ENCODE data around the gene UBQLN1.

UBQLN1 gene

GRCh38 chr9:83722726-83723495 is 15.2 kb upstream of the UBQLN1 start:
- no peak overlapping the region for H3K27ac ChIP-seq
- no peak for DNase-seq (ENCODE audit: low spot score)
- TF ChIP-seq, protein P1, sequence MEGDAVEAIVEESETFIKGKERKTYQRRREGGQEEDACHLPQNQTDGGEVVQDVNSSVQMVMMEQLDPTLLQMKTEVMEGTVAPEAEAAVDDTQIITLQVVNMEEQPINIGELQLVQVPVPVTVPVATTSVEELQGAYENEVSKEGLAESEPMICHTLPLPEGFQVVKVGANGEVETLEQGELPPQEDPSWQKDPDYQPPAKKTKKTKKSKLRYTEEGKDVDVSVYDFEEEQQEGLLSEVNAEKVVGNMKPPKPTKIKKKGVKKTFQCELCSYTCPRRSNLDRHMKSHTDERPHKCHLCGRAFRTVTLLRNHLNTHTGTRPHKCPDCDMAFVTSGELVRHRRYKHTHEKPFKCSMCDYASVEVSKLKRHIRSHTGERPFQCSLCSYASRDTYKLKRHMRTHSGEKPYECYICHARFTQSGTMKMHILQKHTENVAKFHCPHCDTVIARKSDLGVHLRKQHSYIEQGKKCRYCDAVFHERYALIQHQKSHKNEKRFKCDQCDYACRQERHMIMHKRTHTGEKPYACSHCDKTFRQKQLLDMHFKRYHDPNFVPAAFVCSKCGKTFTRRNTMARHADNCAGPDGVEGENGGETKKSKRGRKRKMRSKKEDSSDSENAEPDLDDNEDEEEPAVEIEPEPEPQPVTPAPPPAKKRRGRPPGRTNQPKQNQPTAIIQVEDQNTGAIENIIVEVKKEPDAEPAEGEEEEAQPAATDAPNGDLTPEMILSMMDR (IDR thresholded peaks at IDR 0.05), result no peak
- H3K4me3 ChIP-seq, result no peak overlapping the region

- TF ChIP-seq, protein P1 (IDR thresholded peaks at IDR 0.05), result no peak
- Histone ChIP-seq H3K4me3 (no peak overlapping the region), H3K27ac (no peak overlapping the region)
- no peak for DNase-seq (ENCODE audit: low spot score)
Measured at GRCh38 chr9:83721509-83721908, 13.8 kb upstream of the UBQLN1 start.

GRCh38 chr9:83715794-83716193 is 8.0 kb upstream of the UBQLN1 start:
- H3K27ac ChIP-seq, result no peak overlapping the region
- H3K4me3 ChIP-seq, result no peak overlapping the region
- DNase-seq (ENCODE audit: low spot score), result no peak
- TF ChIP-seq, protein P1 (IDR thresholded peaks at IDR 0.05), result no peak

DNA sequence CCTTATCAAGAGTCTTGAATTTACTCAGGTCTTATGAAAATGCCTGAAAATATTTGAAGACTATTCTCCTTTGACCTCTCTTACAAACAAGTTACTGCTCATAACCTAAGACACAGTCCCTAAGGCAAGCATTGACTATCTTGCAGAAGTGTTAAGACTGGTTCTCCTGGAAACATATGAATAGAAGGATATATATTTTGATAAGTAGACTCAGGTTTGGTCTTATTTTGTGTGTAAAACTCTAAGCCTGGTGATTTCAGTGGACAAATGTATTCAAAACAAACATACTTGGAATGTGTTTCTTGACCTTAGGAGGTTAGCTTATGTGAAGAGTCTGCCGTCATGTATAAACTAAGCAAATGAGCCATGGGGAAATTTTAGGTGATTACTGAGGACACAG is 7.5 kb upstream of the UBQLN1 start:
- TF ChIP-seq, protein P1 (IDR thresholded peaks at IDR 0.05), result no peak
- Histone ChIP-seq H3K27ac (no peak overlapping the region), H3K4me3 (no peak overlapping the region)
- no peak for DNase-seq (ENCODE audit: low spot score)

DNA sequence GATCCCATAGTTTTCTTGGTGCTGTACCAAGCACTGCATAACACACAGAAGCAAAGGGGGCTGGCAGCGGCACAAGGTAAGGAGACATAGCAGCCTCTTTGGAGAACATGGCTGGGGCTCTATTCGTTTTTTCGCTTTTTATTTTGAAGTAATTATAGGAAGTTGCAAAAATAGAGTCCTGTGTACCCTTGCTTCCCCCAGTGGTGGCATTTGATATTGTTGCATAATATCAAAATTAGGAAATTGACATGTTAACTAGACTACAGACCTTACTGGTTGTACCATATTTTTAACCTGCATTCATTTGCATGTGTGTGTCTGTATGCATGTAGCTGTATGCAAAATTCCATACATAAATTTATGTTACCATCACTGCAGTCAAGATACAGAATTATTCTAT is 6.6 kb upstream of the UBQLN1 start:
- Histone ChIP-seq H3K4me3 (no peak overlapping the region), H3K27ac (no peak overlapping the region)
- TF ChIP-seq, protein P1 (IDR thresholded peaks at IDR 0.05), result no peak
- no peak for DNase-seq (ENCODE audit: low spot score)

- H3K27ac ChIP-seq, result peak overlapping the region; percentile 96 to 100
- TF ChIP-seq, protein P1 (IDR thresholded peaks at IDR 0.05), result no peak
- H3K4me3 ChIP-seq, result peak overlapping the region; percentile 99
- DNase-seq (ENCODE audit: low spot score), result peak; percentile 88
Measured at GRCh38 chr9:83708515-83709158, 879 bp upstream of the UBQLN1 start.

DNA sequence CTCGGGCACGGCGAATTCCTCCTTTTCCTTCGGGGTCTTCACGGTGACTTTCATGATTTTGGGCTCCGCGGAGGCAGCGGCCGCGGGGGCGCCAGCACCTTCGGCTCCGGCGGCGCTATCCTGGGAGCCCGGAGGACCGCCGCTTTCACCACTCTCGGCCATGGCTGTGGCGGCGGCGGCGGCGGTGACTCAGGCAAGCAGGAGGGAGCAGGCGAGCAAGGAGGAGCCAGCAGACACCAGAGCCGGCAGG is 315 bp downstream of the UBQLN1 start:
- H3K27ac ChIP-seq, result peak overlapping the region; percentile 96 to 100
- peak overlapping the region; percentile 99 for H3K4me3 ChIP-seq
- DNase-seq (ENCODE audit: low spot score), result peak; percentile 92
- TF ChIP-seq, protein P1 (IDR thresholded peaks at IDR 0.05), result no peak

Data from coronary artery (tissue), 2 donors.